SK-N-SH (cell line): ENCODE results near the gene SEMA3A. TPM values are rescaled to one million over a fixed set of nuclear protein-coding genes. Genes with fewer than 3 reads are reported as not detected.

Experiments
- CTCF ChIA-PET: fragments of 300-600, 350-600 bp; formaldehyde crosslinking; extraction: SDS; loops from one replicate; lab custom pipeline; 2021; lab: Yijun Ruan, JAX
- POLR2A ChIA-PET: fragments of 350-600 bp; sonication (Branson Sonifier 250); formaldehyde crosslinking; extraction: SDS; loops from one replicate; lab custom pipeline; 2020; ENCODE audit warnings: antibody characterized with exemption, inconsistent platforms; lab: Yijun Ruan, JAX
- DNase-seq: peaks from one replicate; pipeline ENCODE4 v3.0.0; 2012
- H2AFZ ChIP-seq: fragments of 200-600 bp; sonication (generic); 2 replicates; pipeline ENCODE4 v1.8.1; 2016; ENCODE audit warnings: antibody characterized with exemption, mild to moderate bottlenecking, low read depth
- H3F3A ChIP-seq: fragments of 200-600 bp; sonication (generic); replicated peaks from 2 replicates; pipeline ENCODE3; 2016; ENCODE audit warnings: antibody characterized with exemption, mild to moderate bottlenecking; ENCODE audit not compliant: insufficient read depth
- H3K27ac ChIP-seq, 2 experiments: fragments of 200-500 bp in 1 of 2; fragments of 200-600 bp in 1 of 2; sonication (Bioruptor generic) in 1 of 2; sonication (generic), shearing (Covaris generic) in 1 of 2; 2 replicates each; pipeline versions ENCODE4 v1.5.1 to v1.6.1; 2014 to 2016; ENCODE audit warnings: low read depth in 2 of 2, inconsistent platforms in 1 of 2, low read length in 1 of 2, mild to moderate bottlenecking in 1 of 2, mixed read lengths in 1 of 2
- H3K27me3 ChIP-seq: fragments of 200-600 bp; sonication (generic), shearing (Covaris generic); 2 replicates; pipeline ENCODE4 v1.6.1; 2016; ENCODE audit warnings: mixed run types; ENCODE audit not compliant: insufficient read depth
- H3K36me3 ChIP-seq, 2 experiments: fragments of 200-500 bp in 1 of 2; fragments of 200-600 bp in 1 of 2; sonication (Bioruptor generic) in 1 of 2; sonication (generic) in 1 of 2; replicated peaks in 1 of 2; 2 replicates each; pipeline versions ENCODE3 to v1.5.1; 2014 to 2016; ENCODE audit warnings: low read length in 1 of 2, mild to moderate bottlenecking in 1 of 2; ENCODE audit not compliant: insufficient read depth in 2 of 2, control insufficient read depth in 1 of 2
- H3K4me1 ChIP-seq, 2 experiments: fragments of 200-500 bp in 1 of 2; fragments of 200-600 bp in 1 of 2; sonication (Bioruptor generic) in 1 of 2; sonication (generic), shearing (Covaris generic) in 1 of 2; 2 replicates each; pipeline versions ENCODE4 v1.5.1 to v1.6.1; 2014 to 2016; ENCODE audit warnings: low read depth in 1 of 2, low read length in 1 of 2, mixed run types in 1 of 2; ENCODE audit not compliant: insufficient read depth in 2 of 2, control insufficient read depth in 1 of 2
- H3K4me2 ChIP-seq: fragments of 200-600 bp; sonication (generic), shearing (Covaris generic); 2 replicates; pipeline ENCODE4 v1.6.1; 2017; ENCODE audit warnings: mixed run types
- H3K4me3 ChIP-seq, 2 experiments: fragments of 200-500 bp in 1 of 2; fragments of 200-600 bp in 1 of 2; sonication (Bioruptor generic) in 1 of 2; sonication (generic), shearing (Covaris generic) in 1 of 2; 2 replicates each; pipeline versions ENCODE4 v1.5.1 to v1.8.1; 2014 to 2016; ENCODE audit warnings: low read depth in 2 of 2, inconsistent platforms in 1 of 2, low read length in 1 of 2, mild to moderate bottlenecking in 1 of 2, mixed read lengths in 1 of 2, moderate library complexity in 1 of 2
- H3K79me2 ChIP-seq: fragments of 200-600 bp; sonication (generic); 2 replicates; pipeline ENCODE4 v1.8.1; 2017; ENCODE audit warnings: mild to moderate bottlenecking; ENCODE audit not compliant: insufficient read depth
- H3K9ac ChIP-seq: fragments of 200-600 bp; sonication (generic); 2 replicates; pipeline ENCODE4 v1.6.1; 2017; ENCODE audit warnings: mixed run types
- H3K9me2 ChIP-seq: fragments of 200-600 bp; sonication (generic); 2 replicates; pipeline ENCODE4 v1.6.1; 2017; ENCODE audit warnings: mixed run types
- H3K9me3 ChIP-seq: fragments of 200-600 bp; sonication (generic); 2 replicates; pipeline ENCODE4 v1.6.1; 2017; ENCODE audit warnings: mixed run types, mild to moderate bottlenecking, moderate library complexity
- H4K20me1 ChIP-seq: fragments of 200-600 bp; sonication (generic); 2 replicates; pipeline ENCODE4 v1.6.1; 2017; ENCODE audit warnings: mild to moderate bottlenecking, mixed run types; ENCODE audit not compliant: insufficient read depth
- ELF1 ChIP-seq: IDR thresholded peaks from 2 replicates; pipeline ENCODE4 v1.4.0; 2012
- EZH2phosphoT487 ChIP-seq: fragments of 200-600 bp; sonication (generic); IDR thresholded peaks from 2 replicates; pipeline ENCODE4 v1.6.1; 2017; ENCODE audit warnings: low read depth, mixed run types, mild to moderate bottlenecking, antibody characterized with exemption, moderate library complexity, borderline replicate concordance
- FOSL2 ChIP-seq: IDR thresholded peaks from 2 replicates; pipeline ENCODE4 v1.4.0; 2012; ENCODE audit warnings: low read depth, mild to moderate bottlenecking, moderate library complexity, borderline replicate concordance
- FOXM1 ChIP-seq: IDR thresholded peaks from 2 replicates; pipeline ENCODE4 v1.4.0; 2012; ENCODE audit warnings: low read depth, mild to moderate bottlenecking
- JUND ChIP-seq: IDR thresholded peaks from 2 replicates; pipeline ENCODE4 v1.4.0; 2012
- POLR2AphosphoS5 ChIP-seq: IDR thresholded peaks from 2 replicates; pipeline ENCODE4 v1.6.1; 2012; ENCODE audit warnings: low read depth, low read length
- RAD21 ChIP-seq: IDR thresholded peaks from 2 replicates; pipeline ENCODE4 v1.6.1; 2012; ENCODE audit warnings: mild to moderate bottlenecking, low read length
- RCOR1 ChIP-seq: fragments of 150-350 bp; IDR thresholded peaks from 2 replicates; pipeline ENCODE4 v1.6.1; 2017; ENCODE audit warnings: antibody characterized with exemption, low read length
- SMC3 ChIP-seq: IDR thresholded peaks from 2 replicates; pipeline ENCODE4 v1.6.1; 2012; ENCODE audit warnings: low read depth, low read length, improper control_type of control experiment
- polyA plus RNA-seq, 3 experiments: library from polyadenylated mRNA; depleted of rRNA; stranded (reverse); fragments of >200 nt; gene quantifications; 2 replicates each; pipeline ENCODE4 v1.2.3, GENCODE V29; 2012
- TF ChIP-seq, protein P1 (sequence below): IDR thresholded peaks from 2 replicates; pipeline ENCODE4 v1.4.0; 2012; ENCODE audit warnings: low read depth, borderline replicate concordance
- TF ChIP-seq, protein P2 (sequence below): IDR thresholded peaks from 2 replicates; pipeline ENCODE4 v1.6.1; 2012; ENCODE audit warnings: mild to moderate bottlenecking, low read depth, low read length, moderate library complexity
- TF ChIP-seq, protein P3 (sequence below): fragments of 150-350 bp; IDR thresholded peaks from 2 replicates; pipeline ENCODE4 v1.6.1; 2017; ENCODE audit warnings: antibody characterized with exemption, low read length, low read depth, borderline replicate concordance
- TF ChIP-seq, protein P4 (sequence below): IDR thresholded peaks from 2 replicates; pipeline ENCODE4; 2012

SEMA3A gene
- polyA plus RNA-seq, 1 of the 3 experiments (the other 2 are of a cell fraction): 15.9 TPM

DNA sequence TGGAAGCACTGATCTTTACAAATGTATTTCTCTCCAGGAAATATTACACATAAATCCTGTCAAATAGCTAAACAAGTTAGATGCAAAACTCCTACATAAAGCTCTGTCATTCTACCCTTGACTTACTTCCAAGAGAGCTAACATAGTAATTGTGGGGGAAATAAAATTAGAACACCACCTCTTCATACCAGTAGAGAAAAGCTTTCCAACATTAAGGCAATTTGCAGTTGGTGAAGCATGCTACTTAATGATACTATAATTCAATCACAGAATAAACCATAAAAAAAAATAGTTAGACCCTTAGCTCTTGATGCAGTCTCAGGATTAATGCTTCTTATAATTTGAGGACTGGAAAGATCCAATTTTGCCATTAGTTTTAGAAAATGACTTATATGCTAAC, 35.2 kb downstream of the SEMA3A start:
- Histone ChIP-seq H3F3A (no peaks in the 10 kb centered on the region), H3K27me3 (no peaks in the 10 kb centered on the region), H3K36me3 (no peaks in the 10 kb centered on the region), H3K27ac (no peak overlapping the region), H3K4me3 (no peak overlapping the region), H3K79me2 (no peaks in the 10 kb centered on the region), H3K4me2 (no peak overlapping the region), H3K9ac (no peak overlapping the region), H3K9me2 (no peaks in the 10 kb centered on the region), H4K20me1 (no peaks in the 10 kb centered on the region), H3K4me1 (peaks cover 2 to 36% of the 10 kb centered on the region in 2 experiments; a peak in 2 of 4 replicates), H2AFZ (no peak overlapping the region), H3K9me3 (no peaks in the 10 kb centered on the region)
- TF ChIP-seq FOXM1: no peak
- no peak for TF ChIP-seq JUND
- TF ChIP-seq FOSL2: no peak
- TF ChIP-seq, protein P1, sequence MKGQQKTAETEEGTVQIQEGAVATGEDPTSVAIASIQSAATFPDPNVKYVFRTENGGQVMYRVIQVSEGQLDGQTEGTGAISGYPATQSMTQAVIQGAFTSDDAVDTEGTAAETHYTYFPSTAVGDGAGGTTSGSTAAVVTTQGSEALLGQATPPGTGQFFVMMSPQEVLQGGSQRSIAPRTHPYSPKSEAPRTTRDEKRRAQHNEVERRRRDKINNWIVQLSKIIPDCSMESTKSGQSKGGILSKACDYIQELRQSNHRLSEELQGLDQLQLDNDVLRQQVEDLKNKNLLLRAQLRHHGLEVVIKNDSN: no peak
- no peak for TF ChIP-seq POLR2AphosphoS5
- TF ChIP-seq SMC3: no peak
- TF ChIP-seq, protein P2, sequence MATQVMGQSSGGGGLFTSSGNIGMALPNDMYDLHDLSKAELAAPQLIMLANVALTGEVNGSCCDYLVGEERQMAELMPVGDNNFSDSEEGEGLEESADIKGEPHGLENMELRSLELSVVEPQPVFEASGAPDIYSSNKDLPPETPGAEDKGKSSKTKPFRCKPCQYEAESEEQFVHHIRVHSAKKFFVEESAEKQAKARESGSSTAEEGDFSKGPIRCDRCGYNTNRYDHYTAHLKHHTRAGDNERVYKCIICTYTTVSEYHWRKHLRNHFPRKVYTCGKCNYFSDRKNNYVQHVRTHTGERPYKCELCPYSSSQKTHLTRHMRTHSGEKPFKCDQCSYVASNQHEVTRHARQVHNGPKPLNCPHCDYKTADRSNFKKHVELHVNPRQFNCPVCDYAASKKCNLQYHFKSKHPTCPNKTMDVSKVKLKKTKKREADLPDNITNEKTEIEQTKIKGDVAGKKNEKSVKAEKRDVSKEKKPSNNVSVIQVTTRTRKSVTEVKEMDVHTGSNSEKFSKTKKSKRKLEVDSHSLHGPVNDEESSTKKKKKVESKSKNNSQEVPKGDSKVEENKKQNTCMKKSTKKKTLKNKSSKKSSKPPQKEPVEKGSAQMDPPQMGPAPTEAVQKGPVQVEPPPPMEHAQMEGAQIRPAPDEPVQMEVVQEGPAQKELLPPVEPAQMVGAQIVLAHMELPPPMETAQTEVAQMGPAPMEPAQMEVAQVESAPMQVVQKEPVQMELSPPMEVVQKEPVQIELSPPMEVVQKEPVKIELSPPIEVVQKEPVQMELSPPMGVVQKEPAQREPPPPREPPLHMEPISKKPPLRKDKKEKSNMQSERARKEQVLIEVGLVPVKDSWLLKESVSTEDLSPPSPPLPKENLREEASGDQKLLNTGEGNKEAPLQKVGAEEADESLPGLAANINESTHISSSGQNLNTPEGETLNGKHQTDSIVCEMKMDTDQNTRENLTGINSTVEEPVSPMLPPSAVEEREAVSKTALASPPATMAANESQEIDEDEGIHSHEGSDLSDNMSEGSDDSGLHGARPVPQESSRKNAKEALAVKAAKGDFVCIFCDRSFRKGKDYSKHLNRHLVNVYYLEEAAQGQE: no peak
- no peak for TF ChIP-seq ELF1
- TF ChIP-seq RCOR1: no peak
- no peak for TF ChIP-seq EZH2phosphoT487
- TF ChIP-seq RAD21: no peak
- TF ChIP-seq, protein P3, sequence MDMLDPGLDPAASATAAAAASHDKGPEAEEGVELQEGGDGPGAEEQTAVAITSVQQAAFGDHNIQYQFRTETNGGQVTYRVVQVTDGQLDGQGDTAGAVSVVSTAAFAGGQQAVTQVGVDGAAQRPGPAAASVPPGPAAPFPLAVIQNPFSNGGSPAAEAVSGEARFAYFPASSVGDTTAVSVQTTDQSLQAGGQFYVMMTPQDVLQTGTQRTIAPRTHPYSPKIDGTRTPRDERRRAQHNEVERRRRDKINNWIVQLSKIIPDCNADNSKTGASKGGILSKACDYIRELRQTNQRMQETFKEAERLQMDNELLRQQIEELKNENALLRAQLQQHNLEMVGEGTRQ: no peak
- TF ChIP-seq, protein P4, sequence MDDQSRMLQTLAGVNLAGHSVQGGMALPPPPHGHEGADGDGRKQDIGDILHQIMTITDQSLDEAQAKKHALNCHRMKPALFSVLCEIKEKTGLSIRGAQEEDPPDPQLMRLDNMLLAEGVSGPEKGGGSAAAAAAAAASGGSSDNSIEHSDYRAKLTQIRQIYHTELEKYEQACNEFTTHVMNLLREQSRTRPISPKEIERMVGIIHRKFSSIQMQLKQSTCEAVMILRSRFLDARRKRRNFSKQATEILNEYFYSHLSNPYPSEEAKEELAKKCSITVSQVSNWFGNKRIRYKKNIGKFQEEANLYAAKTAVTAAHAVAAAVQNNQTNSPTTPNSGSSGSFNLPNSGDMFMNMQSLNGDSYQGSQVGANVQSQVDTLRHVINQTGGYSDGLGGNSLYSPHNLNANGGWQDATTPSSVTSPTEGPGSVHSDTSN: no peak
- ChIA-PET POLR2A (no interaction called here), CTCF (interaction anchor here (0.6 to 1.2 kb wide), 2 partner anchors 15 to 28 kb away, joined by 3 read pairs; no protein-coding TSS in a partner anchor)
- no peak for DNase-seq
